Lower leg skin (tissue), 3 donors: Measurements from ENCODE around the gene SAP30L.

ENCODE experiments used
- CTCF ChIP-seq, 3 donors: fragments of 450-650 bp; IDR thresholded peaks; one replicate each; pipeline ENCODE4 v1.5.1; 2016; ENCODE audit warnings: antibody characterized with exemption in 3 of 3, mild to moderate bottlenecking in 3 of 3, moderate library complexity in 2 of 3
- POLR2A ChIP-seq, 2 donors: fragments of 450-650 bp; IDR thresholded peaks; one replicate each; pipeline ENCODE4 v1.6.1; 2016 to 2017; ENCODE audit warnings: antibody characterized with exemption in 2 of 2, mild to moderate bottlenecking in 1 of 2, moderate library complexity in 1 of 2

- TF ChIP-seq CTCF (IDR thresholded peaks at IDR 0.05) (no peak), POLR2A (IDR thresholded peaks at IDR 0.05) (no peak)
Observed at GRCh38 chr5:154412925-154413324, 32.9 kb upstream of the SAP30L start.
